Glutamatergic neuron (in vitro differentiated cells): Measurements from ENCODE around the gene ACTR3C. TPM values are rescaled to one million over a fixed set of nuclear protein-coding genes. Genes with fewer than 3 reads are reported as not detected.

Experiments used
- DNase-seq: peaks from one replicate; pipeline ENCODE4 v3.0.0; 2022
- H3K27ac Mint-ChIP-seq: one replicate; pipeline ENCODE4 v1.8.0; 2020; ENCODE audit warnings: mild to moderate bottlenecking, mixed read lengths, inconsistent platforms; ENCODE audit not compliant: unreplicated experiment
- H3K27me3 Mint-ChIP-seq: one replicate; pipeline ENCODE4 v1.8.0; 2020; ENCODE audit warnings: mild to moderate bottlenecking, moderate library complexity, mixed read lengths, inconsistent platforms; ENCODE audit not compliant: unreplicated experiment
- H3K36me3 Mint-ChIP-seq: one replicate; pipeline ENCODE4 v1.8.0; 2020; ENCODE audit warnings: mild to moderate bottlenecking, mixed read lengths, inconsistent platforms; ENCODE audit not compliant: unreplicated experiment
- H3K4me1 Mint-ChIP-seq: one replicate; pipeline ENCODE4 v1.8.0; 2020; ENCODE audit warnings: mild to moderate bottlenecking, low read depth, mixed read lengths, inconsistent platforms; ENCODE audit not compliant: unreplicated experiment
- H3K4me3 Mint-ChIP-seq: one replicate; pipeline ENCODE4 v1.8.0; 2020; ENCODE audit warnings: mild to moderate bottlenecking, mixed read lengths, inconsistent platforms; ENCODE audit not compliant: unreplicated experiment
- H3K9me3 Mint-ChIP-seq: one replicate; pipeline ENCODE4 v1.8.0; 2020; ENCODE audit warnings: mild to moderate bottlenecking, moderate library complexity, mixed read lengths, inconsistent platforms; ENCODE audit not compliant: unreplicated experiment
- CTCF ChIP-seq: fragments of 200-600 bp; sonication (generic); IDR thresholded peaks from one replicate; pipeline ENCODE4 v1.5.0; 2021; ENCODE audit not compliant: partially characterized antibody, unreplicated experiment
- total RNA-seq: library from RNA; stranded (reverse); fragmentation: NEBNext Ultra II Directional; extraction: Animal tissue kit (Norgen Biotek cat#: 25700); gene quantifications from one replicate; pipeline ENCODE4 v1.2.1, GENCODE V29; 2021; ENCODE audit not compliant: unreplicated experiment

The ACTR3C gene
- total RNA-seq, 1 donor from 2014 or later, result not detected

- DNase-seq, result no peak
- Mint-ChIP-seq H3K4me3 (no peak overlapping the region), H3K27me3 (peaks cover 17% of the 10 kb centered on the region), H3K36me3 (peaks cover 5% of the 10 kb centered on the region), H3K27ac (no peak overlapping the region), H3K9me3 (peaks cover 3% of the 10 kb centered on the region), H3K4me1 (no peaks in the 10 kb centered on the region)
- TF ChIP-seq CTCF, result no peak
Observed at GRCh38 chr7:150343225-150343624, 19.9 kb upstream of the ACTR3C start.

GRCh38 chr7:150342121-150342408, 18.7 kb upstream of the ACTR3C start:
- TF ChIP-seq CTCF, result no peak
- H3K36me3 Mint-ChIP-seq, result peaks cover 5% of the 10 kb centered on the region
- peaks cover 8% of the 10 kb centered on the region for H3K4me1 Mint-ChIP-seq
- peak overlapping the region; percentile 13 for H3K4me3 Mint-ChIP-seq
- no peak for DNase-seq
- H3K27me3 Mint-ChIP-seq, result peaks cover 23% of the 10 kb centered on the region
- no peak overlapping the region for H3K27ac Mint-ChIP-seq
- peaks cover 3% of the 10 kb centered on the region for H3K9me3 Mint-ChIP-seq

- peaks cover 9% of the 10 kb centered on the region for H3K4me1 Mint-ChIP-seq
- H3K9me3 Mint-ChIP-seq, result peaks cover 2% of the 10 kb centered on the region
- H3K27ac Mint-ChIP-seq, result no peak within 1 kb of the TSS
- peaks cover 23% of the 10 kb centered on the region for H3K27me3 Mint-ChIP-seq
- peak within 1 kb of the TSS; percentile 79 for H3K4me3 Mint-ChIP-seq
- H3K36me3 Mint-ChIP-seq, result peaks cover 5% of the 10 kb centered on the region
- DNase-seq, result peak; percentile 63
- no peak for TF ChIP-seq CTCF
Observed at GRCh38 chr7:150341263-150342120, 18.1 kb upstream of the ACTR3C start, which contains the start of gene RARRES2. TSS of gene RARRES2 (minus strand) at chr7:150341629. CDS start at chr7:150340609, 1,020 bp downstream.

GRCh38 chr7:150340875-150341262, 17.5 kb upstream of the ACTR3C start:
- TF ChIP-seq CTCF, result no peak
- H3K4me1 Mint-ChIP-seq, result peaks cover 15% of the 10 kb centered on the region
- H3K9me3 Mint-ChIP-seq, result peaks cover 2% of the 10 kb centered on the region
- peaks cover 28% of the 10 kb centered on the region for H3K27me3 Mint-ChIP-seq
- no peak for DNase-seq
- no peak overlapping the region for H3K4me3 Mint-ChIP-seq
- peaks cover 5% of the 10 kb centered on the region for H3K36me3 Mint-ChIP-seq
- H3K27ac Mint-ChIP-seq, result no peak overlapping the region

- TF ChIP-seq CTCF, result no peak
- DNase-seq, result no peak
- no peak overlapping the region for H3K4me3 Mint-ChIP-seq
- peaks cover 5% of the 10 kb centered on the region for H3K36me3 Mint-ChIP-seq
- H3K4me1 Mint-ChIP-seq, result peaks cover 17% of the 10 kb centered on the region
- H3K9me3 Mint-ChIP-seq, result peaks cover 2% of the 10 kb centered on the region
- peaks cover 28% of the 10 kb centered on the region for H3K27me3 Mint-ChIP-seq
- no peak overlapping the region for H3K27ac Mint-ChIP-seq
Observed at GRCh38 chr7:150340024-150340749, 16.8 kb upstream of the ACTR3C start.
